SK-N-MC (cell line): ENCODE results near the gene ZRANB1.

Experiments used
- EZH2 ChIP-seq: fragments of 200-600 bp; sonication (generic); IDR thresholded peaks from one replicate; pipeline ENCODE4 v1.6.1; 2017; ENCODE audit warnings: antibody characterized with exemption
- FOXP2 ChIP-seq: optimal IDR thresholded peaks from 2 replicates; pipeline ENCODE3; 2011; ENCODE audit warnings: mild to moderate bottlenecking, moderate library complexity; ENCODE audit not compliant: insufficient read depth; ENCODE audit errors: extremely low read length, control extremely low read depth
- POLR2AphosphoS5 ChIP-seq: IDR thresholded peaks from 2 replicates; pipeline ENCODE4 v1.6.1; 2012; ENCODE audit warnings: mild to moderate bottlenecking, low read depth, low read length, borderline replicate concordance

DNA sequence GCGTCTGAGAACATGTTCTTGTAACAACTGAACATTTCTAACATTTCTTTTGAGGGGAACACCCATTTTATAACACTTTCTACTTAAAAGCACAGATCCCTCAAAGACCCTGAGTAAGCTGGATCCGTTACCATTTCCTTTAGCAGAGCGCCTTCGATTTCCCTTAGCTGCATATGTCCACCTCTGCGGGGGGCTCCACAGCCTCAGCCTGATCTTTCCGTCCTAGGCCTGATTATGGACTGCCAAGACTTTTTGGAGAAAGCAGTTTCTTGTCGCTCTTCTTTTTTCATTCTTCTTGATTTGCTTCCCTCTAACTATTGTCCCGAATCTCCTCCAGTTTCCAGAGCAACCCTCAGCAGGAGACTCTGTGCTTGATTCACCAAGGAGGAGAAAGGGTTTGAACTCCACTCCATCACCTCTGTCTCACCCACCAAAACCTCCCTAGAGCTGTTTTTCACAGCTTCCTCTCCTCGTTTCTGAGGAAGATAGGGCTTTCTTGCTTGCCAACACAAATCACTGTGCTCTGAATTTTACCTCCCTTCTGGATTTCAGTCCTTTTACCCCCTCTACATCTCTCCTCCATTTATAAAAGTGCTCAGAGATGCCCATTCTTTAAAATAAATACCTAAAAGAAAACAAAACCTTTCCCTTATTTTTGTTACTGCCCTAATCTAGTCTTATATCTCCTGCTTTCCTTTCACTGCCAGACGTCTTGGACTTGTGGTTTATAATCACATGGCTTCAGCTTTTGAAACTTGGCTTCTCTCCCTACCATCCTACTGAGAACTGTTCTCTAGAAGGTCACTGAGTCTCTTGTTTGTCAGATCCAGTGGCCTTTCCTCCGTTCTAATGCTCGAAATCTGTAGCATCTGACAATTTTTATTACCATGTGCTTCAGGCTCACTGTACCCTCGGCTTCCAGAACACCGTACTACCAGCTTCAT is 30.5 kb upstream of the ZRANB1 start:
- no peak for TF ChIP-seq EZH2
- no peak for TF ChIP-seq POLR2AphosphoS5
- no peak for TF ChIP-seq FOXP2
